NCI-H524 treated with DMSO at 0.1 percent for 48 hours (cell line): Measurements from ENCODE around the gene APCDD1.
A peak's percentile ranks its signal among the peaks of the same experiment; 100 is the strongest.

ENCODE experiments used
- DNase-seq: peaks from one replicate; lab custom pipeline; 2025; lab: John Stamatoyannopoulos, UW

The APCDD1 gene

DNA sequence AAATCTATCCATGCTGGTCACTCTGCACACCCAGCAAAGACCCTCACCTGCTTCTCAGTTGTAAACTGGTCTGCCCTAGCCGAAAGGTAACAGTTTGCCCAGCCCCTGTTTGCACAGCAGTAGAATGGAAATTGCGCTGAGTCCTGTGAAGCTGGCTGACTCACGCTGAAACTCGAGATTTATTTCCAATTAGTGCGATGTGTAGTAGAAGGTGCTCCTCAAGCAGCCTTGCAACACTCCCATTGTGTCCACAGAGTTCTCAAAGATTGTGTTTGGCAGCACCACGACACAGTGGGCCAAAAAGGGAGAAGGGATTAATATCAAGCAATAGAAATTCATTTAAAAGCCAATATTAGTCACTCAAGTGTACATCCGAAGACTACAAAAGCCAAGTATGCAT, 21.7 kb upstream of the APCDD1 start:
- DNase-seq: no peak

DNA sequence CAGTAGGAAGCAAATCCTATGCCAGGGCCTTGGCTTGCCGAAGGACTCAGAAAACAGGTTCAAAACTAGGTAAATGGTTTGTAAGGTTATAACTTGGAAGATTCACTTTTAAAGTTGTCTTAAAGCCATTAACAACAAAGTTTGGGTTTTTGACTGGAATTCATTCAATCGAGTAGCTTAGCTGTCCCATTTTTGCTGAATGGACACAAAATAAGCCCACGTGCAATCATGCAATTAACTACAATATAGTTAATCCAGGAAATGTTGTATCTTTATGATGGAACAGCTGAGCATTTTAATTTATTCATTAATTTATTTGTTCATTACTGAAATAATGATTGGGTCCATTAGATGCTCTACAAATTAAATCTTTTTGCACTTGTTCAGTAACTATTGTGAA, 18.3 kb upstream of the APCDD1 start:
- no peak for DNase-seq

DNA sequence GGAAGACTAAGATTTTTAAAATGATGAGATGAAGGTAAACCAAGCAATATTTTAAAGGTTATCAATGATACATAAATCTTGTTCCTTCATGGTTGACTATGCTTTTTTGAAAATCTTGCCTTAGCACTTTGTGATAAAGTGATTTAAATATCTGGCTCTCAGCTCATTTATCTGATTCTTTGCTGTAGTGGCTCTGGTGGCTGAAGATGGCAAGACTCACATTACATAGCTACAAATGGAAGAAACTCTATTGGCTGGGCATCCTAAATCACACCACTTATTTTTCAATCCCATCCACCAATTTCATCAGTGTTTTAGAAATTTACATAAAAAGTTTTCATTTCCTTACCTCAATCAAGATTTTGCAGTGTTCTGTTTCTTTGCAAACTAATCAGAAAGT, 16.6 kb upstream of the APCDD1 start:
- DNase-seq: no peak

DNA sequence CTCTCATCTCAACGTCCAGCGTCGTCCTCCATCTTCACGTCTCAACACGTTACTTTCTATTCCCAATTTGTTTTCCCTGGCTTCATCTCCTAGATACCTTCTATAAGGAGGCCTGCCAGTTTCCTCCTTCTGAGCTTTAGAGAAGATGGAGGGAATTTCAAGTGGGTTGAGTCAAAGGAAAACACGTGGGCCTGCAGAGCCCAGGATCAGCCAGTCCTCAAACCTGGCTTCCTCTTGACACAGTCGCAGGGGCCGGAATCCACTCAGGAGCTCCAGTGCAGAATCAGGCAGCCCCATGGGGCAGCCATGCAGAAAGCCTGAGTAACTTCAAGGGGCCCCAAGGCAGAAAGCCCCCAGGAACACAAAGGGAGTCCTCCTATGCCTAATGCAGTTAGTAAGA, 14.5 kb upstream of the APCDD1 start:
- no peak for DNase-seq

DNA sequence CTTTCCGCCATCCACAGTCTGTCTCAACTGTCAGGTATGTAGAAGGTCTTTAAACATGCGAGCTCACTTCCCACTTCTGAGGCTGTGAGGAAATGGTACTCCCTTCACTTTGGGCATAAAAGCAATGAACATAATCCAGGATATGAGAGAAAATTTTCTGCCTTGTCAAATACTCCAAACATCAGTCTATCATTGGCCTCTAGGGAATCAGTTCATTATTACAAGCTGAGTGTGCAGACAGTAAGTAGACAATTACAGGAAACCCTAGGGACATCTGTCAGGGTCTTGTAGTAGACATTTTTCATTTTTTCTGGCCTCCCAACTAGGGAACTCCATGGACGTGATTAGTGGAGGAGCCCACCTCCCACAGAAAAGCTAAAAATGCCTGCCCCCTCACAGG, 13.6 kb upstream of the APCDD1 start:
- no peak for DNase-seq

DNA sequence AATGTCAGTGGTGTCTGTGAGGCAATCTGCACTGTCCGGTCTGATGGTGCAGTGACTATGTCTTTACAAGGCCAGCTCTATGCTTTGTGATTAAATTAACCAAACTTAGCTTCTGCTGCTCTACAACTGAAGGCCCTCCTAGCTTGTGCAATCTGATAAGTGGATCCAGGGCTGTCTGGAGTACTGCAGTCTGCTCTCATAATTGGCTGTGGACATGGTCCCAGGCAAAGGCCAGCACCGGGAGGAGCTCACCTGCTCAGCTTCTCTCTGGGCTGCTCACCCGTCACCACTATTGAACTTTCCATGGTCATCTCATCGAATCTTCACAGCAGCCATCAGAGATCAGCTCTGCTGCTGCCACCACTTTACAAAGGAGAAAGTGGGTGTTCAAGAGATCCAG, 13.0 kb upstream of the APCDD1 start:
- no peak for DNase-seq

DNA sequence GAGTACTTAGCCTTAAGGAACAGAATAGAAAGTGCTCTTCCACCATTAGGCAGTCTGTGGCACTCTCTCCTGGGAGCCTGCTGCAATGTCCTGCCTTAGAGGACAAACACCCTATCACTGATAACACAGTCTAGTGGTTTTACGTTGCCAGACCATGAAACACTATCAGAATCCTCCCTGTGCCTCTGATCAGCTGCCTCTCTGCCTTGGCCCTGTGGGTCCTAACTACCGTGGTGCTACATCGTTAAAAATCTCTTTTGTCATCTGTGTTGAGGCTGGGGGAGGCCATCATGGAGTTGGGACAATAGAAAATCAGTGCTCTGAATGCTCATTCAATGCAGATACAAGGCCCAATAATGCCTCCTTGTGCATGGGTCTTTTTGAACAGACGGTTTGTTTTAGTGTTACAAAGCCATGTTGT, 11.9 kb upstream of the APCDD1 start:
- no peak for DNase-seq

DNA sequence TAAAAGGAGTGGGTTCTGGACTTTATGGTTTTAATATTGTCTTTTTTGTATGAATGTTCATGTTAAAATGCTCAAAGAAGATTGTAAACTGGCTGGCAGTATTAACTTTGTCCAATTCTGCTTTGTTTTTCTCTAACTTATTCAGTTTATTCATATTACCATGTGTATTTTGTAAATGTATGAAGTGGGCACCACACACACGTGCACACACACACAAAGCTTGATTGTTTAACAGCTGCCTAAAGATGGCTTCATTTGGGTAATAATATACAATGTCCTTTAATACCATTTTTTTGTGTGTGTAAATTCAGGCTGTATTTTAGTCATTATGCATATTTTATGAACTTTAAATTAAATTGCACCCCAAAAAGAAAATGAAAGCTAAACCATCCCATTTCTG, 11.4 kb upstream of the APCDD1 start:
- DNase-seq: no peak

DNA sequence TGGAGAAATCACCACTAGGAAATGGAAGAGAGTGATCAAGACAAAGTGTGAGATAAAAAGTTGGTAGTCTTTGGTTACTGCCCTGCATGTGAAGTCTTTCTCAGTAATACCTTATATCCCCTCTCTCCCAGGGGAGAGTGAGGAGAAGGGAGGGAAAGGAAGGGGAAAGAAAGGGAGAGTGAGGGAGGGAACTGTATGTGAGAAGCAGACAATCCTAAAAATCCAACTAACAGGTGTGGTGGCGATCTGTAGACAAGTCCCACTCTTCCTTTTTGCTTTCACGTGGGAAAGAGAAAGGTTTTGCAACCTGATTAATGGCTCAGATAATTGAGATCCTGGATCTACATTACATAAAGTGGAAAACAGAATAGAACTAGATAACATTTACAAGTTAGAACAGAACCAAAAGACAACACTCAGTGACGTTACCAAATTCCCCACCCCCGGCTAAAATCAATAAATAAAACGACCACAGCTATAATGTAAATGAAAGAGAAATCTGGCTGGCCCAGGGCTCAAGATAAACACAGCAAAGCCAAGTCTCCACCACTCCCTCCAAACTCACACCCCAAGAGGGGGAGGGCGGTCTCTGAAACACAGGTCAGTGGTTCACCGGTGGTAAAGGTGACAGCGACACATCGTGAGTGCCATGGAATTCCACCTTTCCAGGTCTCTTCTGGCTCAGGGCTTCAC, 10.0 kb upstream of the APCDD1 start:
- DNase-seq: no peak

DNA sequence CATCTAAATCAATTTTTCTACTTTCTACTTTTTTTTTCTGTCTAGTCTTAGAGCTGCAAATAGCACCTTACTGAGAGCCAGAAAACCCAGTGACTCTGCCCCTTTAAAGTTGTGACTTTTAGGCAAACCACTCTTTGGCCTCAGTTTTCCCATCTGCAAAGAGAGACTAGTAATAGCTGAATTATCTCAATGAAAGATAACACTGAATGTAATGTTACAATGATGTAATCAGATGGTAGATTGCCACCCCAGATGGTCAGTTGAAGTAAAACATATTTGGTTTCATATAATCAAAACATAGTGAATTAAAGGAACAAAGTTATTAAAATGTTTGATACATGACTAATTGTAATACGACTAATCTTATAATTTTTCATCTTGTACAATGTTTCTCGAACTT, 5.0 kb upstream of the APCDD1 start:
- no peak for DNase-seq

DNA sequence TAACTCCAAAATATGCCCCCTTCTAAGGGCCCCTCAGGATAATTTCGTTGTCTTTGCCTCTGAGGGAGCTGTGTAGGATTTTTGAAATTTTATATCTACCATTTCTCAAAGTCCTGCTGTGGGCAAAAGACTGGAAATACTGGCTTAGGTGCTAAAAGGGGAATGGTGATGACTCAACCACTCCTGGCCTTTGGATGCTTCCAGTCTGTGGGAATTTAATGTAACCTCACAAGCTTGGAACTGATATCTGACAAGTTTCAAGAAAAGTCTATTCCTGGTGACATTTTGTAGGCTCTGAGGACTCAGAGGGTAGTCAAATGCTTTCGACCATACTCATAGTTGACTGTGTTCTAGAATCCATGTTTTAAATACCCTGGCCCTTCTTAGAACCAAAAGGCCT, 3.4 kb upstream of the APCDD1 start:
- no peak for DNase-seq

DNA sequence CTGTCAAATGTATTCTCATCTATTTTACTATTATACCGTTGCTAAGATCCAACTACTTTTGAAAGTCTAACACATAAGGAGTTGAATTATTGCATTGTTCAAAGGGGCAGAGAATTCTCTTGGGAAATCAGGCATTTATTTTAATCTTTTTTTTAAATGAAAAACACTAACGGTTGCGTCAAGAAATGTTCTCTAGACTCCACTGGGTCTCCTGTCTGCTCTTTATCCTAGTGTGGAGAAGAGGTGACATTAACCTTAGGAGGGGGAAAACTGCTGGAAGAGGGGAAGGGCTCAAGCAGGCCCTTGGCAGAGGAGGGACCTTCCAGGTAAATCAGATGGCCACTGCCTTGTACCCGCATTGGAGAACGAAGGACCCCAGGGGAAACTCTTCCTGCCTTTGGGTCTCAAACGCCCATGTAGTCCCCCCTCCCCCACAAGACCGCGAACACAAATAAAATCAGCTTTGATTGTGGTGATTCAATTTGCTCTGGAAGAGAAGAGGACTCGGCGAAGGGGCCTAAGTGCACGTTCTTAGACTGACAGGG, 1.1 kb upstream of the APCDD1 start:
- DNase-seq: no peak

DNA sequence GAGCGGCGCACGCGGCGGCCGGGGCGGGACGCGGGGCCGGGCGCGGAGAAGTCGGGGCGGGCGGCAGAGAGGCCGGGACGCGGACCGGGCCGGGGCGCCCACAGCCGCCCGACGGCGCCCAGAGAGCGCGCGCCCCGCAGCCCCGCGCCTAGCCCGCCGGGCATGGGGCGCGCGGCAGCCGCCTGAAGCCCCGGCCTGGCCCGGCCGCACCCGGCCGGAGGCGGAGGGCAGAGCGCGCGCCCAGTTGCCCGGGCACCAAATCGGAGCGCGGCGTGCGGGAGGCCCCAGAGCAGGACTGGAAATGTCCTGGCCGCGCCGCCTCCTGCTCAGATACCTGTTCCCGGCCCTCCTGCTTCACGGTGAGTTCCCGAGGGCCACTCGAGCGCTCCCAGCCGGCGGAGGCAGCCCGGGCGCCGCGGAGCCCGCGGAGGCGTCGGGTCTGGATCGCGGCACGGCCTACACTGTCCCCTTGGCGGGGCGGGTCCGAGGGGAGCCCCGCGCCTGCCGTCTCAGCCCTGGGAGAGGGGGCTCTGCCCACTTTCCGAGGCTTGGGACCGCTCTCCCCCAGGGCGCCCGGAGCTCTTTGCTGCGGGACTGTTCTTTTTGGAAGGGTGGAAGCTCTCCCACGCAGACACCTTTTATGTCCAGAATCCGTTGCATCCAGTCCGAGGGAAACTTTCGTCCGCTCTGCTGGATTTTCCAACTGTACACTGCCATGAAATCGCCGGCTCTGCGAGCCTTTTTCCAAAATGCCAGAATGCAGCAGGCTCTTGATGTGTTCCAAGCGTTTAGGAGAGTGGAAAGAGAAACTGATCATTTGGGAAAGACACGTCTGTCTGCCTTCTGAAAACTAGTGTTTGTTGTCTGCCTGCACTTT, 484 bp downstream of the APCDD1 start:
- DNase-seq: no peak

DNA sequence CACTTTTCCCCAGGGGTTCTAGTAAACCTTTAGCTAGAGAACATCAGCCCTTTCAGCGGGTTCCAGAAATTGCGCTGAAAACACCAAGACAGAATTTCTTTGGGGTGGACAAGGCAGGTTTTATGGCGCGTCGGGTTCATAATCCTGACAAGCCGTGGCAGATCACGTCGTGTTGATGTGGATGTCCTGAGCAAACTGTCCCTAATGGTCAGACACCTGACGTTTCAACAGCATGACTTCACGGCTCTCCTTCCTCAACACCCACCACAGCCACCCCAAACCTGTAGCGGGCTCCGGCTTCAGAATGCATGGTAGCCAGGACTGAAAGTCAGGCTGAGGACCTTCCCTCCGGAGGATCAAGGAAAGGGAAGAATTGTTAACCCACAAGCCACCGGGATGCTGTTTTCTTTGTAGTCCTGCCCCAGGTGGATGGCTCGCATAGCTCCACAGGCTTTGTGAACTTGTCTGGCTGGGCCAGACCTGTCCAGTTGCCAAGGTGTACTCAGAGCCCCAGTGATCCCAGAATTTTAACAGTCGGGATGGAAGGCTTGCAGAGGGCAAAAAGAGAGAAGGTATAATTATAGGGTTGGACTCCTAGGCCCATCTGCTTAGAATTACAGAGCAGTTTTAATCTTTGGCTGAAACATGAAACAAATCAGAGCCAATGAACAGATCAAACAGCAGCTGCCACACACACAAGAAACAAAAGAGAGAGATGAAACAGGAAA, 1.5 kb downstream of the APCDD1 start:
- peak; percentile 27 for DNase-seq

DNA sequence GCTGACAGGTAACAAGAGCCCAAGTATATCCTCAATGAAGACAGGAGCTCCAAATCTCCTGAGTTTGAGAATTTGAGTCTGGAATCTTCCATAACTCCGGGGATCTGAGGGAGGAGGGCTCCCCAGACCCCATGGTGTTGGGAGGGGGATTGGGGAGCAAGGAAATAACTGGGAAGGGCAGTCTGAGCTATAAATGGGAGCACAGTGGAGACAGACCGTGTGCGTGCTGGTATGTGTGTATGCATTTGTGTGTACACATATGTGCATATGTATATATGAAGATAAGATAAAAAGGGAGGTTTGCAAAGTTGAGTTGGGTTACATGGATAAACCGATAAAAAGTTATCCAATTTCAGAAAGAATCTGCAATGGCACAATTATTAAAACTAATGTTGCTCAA, 2.3 kb downstream of the APCDD1 start:
- DNase-seq: no peak

DNA sequence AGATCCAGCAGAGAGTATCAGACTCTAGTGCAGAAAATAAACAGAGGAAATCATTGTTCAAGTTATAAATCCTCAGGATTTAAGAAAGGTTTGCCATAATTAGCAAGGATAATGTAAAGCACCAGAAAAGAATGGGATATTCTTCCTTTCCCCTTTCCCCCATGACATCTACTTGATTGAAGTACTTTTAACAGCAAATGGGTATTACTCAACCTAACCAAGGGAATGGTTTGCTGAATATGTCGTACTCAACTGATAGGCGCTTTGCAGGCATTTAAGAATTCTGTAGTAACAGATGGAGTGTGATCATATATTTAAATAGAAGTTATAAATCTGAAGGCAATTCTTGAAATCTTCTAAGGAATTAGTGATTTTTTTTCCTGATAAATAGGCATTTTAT, 2.7 kb downstream of the APCDD1 start:
- no peak for DNase-seq

DNA sequence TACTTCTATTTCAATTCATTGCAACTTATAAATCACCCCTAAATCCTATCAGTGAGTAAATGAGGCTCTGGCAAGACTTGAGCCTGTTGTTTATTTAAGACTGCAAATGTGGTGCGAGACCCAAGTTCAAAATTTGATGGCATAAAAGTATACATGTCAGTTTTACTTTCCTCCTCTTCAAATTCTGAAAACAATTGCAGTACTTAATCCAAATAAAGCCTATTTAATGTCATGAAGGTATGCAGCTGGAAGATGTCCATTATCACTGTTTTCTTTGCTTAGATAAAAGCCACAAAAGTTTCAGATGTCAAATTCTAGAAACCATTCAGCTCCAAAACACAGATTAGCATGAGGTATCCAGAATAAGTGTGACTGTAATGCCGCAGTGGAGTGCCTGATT, 3.3 kb downstream of the APCDD1 start:
- DNase-seq: no peak

DNA sequence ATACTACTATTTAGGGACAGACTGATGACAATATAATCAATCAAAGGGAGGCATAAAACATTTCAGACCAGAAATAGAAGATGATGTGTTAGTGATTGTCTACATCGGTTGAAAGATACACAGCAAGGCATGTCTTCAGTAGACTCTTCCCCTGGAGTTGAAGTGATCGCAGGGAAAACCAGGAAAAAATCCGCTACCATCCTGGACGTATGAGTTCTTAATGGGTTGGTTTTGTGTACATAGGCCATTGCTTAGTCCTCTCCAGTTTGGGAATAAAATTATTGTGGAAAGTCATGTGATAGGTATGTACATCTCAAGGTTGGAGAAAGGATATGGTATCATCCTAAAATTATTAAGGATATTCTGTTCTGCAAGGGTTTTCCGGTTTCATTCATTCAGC, 4.3 kb downstream of the APCDD1 start:
- no peak for DNase-seq

DNA sequence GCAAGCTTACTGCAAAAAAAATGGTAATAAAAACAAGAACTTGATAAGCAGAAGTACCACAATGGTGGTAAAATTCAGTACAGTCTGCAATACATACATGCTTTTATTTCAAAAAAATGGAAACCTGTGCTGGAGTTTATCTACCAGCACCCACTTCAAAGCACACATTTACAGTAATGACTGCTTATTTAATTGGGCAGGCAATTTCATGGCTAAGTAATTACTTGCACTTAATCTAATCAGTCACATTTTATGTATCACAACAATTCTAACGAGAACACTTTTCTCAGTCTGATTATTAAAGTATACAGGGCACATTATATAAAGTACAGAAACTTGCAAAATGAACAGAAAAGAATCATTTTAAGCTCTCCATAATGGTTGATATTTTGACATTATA, 5.2 kb downstream of the APCDD1 start:
- no peak for DNase-seq

DNA sequence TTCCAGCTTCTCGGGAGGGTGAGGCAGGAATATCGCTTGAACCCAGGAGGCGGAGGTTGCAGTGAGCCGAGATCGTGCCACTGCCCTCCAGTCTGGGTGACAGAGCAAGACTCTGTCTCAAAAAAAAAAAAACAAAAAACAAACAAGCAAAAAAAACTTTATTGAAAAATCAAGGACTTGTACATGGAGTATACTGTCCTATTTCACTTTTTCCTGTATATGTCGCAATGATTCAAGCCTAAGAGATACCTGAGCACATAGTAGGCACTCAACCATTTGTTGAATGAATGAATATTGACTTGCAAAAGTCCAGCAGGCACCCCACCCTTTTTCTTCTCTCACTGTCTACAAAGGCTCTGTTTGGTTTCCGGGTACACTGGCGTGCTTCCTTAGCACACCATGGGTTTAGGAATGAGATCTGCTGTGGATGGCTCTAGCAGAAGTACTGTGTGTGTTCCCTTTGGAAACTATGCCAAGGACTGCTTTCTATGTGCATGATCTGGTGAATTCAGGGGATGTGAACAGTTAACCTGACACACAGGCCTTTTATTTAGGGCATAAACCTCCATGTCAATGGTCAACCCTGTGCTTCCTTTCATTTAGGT, 6.1 kb downstream of the APCDD1 start:
- no peak for DNase-seq

DNA sequence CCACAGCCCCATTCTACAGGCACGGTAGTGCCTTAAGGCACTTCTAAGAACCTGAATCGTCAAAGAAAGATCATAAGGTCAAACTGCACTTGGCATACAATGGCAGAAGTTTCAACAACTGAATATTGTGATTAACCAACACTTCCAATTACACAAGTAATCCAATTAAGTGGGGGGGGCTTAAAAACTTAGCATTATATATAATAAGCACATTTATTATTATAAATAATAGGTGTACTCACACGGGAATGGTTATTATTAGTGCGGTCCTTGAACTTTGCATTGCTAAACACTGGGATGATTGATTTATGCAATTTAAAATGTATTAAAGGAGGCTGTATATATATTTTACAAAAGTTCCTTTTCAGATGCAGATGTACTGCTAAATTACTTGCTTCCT, 7.6 kb downstream of the APCDD1 start:
- DNase-seq: no peak

DNA sequence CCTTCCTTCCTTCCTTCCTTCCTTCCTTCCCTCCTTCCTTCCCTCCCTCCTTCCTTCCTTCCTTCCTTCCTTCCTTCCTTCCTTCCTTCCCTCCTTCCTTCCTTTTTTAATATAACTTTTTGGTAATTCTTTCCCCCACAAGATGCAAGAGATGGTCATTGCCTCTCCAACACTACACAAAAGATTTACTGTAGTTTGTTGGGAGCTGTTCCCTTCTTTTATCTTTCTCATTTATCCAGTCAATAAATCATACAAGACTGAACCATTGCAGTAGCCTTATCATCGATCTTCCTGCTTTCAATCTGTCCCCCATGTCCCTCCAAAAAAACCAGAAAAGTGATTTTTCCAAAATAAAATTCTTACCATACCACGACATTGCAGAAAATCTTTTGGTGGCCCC, 8.2 kb downstream of the APCDD1 start:
- no peak for DNase-seq
